IPS DF 4.7 (cell line): ENCODE data around the gene ESYT2.

Experiments
- DNase-seq: peaks from one replicate; pipeline ENCODE4 v3.0.0-alpha.2; 2013; ENCODE audit warnings: low spot score; ENCODE audit errors: extremely low read depth

The ESYT2 gene

DNA sequence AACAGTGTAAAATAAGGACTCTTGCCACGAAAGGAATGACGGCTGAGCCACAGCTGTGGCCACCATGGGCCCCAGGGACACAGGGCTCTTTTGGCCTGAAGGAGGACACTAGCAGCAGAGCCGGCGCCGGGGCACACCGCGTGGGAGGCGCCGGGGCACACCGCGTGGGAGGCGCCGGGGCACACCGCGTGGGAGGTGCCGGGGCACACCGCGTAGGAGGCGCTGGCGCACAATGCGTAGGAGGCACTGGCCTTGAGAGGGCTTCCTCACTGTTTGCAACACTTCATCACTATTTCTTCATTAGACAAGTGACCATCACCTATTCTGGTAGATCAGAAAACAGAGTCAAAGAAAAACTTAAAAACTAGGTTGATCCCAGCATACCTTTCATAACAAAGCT, 23.4 kb downstream of the ESYT2 start:
- no peak for DNase-seq

DNA sequence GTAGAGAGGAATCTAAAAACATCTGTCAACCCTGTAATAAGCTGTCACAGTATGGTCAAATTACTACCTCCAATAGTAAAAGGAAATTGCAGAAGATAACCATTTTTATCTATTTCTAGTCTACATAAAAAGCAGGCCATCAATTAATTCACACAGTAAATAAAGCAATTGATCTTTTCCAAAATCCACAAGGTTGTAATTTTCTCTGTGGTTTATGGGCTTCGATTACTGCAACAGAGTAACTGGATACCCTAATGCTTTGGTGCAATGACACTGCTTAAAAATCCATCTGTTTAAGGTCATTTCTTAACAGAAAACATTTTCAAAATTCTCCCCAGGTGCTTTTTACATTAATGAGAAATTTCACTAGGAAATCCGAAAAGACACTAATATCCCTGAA, 23.9 kb downstream of the ESYT2 start:
- no peak for DNase-seq

DNA sequence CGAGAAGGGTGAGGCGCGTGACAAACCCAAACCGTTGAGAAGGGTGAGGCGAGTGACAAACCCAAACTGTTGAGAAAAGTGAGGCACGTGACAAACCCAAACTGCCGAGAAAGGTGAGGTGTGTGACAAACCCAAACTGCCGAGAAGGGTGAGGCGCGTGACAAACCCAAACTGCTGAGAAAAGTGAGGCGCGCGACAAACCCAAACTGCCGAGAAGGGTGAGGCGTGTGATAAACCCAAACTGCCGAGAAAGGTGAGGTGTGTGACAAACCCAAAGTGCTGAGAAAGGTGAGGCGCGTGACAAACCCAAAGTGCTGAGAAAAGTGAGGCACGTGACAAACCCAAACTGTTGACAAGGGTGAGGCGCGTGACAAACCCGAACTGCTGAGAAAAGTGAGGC, 25.0 kb downstream of the ESYT2 start:
- no peak for DNase-seq

DNA sequence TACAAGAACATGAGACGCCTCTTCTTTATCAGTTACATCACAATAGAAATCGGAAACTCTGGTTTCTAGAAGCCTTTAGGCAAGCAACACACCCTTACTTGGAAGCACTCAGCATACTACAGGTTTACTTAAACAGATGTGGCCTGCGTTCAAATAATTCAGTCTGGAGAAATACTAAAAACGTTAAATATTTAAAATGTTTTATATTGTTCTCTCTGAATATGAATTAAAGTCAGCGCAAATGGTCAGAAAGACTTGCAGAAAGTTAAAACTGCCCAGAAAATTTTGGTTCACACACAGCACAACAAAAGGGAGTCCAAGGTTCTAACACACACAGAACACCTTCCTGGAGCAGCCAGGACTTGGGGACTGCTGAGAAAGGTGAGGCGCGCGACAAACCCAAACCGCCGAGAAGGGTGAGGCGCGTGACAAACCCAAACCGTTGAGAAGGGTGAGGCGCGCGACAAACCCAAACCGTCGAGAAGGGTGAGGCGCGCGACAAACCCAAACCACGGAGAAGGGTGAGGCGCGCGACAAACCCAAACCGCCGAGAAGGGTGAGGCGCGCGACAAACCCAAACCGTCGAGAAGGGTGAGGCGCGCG, 25.8 kb downstream of the ESYT2 start:
- DNase-seq: no peak

DNA sequence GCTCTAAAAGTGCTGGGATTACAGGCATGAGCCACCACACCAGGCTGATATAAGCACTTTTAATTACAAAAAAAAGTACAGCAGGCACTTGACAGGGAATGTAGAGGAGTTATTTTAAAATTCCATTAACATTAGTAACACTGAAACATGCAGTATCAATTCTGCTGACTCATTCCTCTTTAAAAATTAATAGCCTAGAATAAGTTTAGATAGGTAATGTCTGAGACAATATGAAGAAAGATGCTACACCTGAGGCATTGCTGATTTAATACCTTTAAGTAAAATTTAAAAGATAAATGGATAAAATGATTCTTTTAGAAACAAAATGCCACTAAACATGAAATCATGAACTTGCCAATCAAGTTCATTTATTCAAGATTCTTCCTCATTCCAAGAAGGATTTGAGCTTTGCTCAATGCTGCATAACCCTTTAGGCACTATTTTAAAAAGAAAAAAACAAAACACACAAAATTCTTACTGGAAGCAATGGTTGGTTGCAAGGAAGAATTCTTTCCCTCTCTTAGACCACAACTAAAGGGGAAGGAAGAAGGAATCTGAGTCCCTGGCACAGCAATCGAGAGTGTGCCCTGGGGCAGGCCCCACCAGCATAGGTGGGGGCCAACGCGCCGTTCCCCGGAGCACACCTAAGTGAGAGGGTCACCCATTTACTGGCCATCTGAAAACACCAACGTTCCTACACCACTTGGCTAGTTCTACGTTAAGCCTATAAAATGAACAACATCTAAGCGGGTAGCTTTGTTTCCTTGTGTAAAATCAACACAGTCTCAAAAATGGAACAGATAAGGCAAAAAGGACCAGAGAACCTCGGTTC, 26.6 kb downstream of the ESYT2 start:
- no peak for DNase-seq

DNA sequence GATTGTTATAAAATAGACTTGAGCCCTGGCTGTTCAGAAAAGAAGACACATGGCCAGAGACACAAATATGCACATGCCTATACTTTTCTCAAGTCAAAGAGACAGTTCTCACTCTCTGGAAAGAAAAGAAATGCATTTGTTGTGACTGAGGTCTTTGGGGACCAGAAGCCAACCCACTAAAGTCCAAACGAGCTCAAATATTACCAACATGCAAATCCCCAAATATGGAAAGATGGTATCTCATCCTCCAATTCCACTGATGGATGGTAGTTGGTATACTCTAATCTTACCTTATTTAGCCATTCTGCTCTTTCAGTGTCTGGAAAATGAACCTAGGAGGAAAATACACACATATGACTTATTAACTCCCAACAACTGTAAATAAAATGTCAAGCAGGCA, 30.6 kb downstream of the ESYT2 start:
- no peak for DNase-seq

DNA sequence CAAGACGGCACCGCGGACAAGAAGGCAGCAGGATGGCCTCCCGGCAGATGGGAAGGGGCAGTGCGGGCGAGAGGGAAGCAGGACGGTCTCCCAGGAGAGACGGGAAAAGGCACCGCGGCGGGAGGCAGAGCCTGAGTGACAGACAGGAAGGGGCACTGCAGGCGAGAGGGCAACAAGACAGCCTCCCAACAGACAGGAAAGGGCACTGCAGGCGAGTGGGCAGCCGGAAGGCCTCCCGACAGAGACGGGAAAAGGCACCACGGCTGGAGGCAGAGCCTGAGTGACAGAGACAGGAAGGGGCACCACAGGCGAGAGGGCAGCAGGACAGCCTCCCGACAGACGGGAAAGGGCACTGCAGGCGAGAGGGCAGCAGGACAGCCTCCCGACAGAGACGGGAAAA, 32.6 kb downstream of the ESYT2 start:
- DNase-seq: no peak

DNA sequence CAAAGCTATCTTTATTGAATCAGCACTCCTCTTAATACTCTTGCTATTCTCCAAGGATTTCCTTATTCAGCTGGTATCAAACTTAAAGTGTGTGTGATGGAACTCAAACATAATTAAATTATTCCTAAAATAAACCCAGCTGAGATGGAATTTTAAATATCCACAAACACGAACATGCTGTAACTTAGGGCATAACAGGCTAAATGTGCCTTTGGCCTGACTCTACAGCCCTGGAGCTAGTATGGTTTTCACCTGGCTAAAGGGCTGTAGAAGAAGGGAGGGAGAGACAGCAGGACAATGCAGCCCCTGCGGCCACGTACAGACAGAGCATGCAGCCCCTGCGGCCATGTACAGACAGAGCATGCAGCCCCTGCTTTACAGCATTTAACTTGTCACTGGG, 34.0 kb downstream of the ESYT2 start:
- DNase-seq: no peak

DNA sequence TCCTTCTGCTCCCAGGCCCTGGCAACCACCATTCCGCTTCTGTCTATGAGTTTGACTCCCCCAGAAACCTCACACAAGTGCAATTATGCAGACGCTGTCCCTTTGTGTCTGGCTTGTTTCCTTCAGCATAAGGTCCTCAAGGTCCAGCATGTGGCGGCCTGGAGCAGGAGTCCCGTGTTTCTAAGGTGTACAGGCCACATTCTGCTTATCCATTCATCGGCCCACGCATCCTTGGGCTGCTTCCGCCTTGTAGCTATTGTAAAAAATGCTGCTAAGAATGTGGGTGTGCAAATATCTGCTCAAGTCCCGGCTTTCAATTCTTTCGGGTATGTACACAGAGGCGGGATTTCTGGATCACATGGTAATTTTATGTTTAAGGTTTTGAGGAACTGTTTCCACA, 38.2 kb downstream of the ESYT2 start:
- no peak for DNase-seq

DNA sequence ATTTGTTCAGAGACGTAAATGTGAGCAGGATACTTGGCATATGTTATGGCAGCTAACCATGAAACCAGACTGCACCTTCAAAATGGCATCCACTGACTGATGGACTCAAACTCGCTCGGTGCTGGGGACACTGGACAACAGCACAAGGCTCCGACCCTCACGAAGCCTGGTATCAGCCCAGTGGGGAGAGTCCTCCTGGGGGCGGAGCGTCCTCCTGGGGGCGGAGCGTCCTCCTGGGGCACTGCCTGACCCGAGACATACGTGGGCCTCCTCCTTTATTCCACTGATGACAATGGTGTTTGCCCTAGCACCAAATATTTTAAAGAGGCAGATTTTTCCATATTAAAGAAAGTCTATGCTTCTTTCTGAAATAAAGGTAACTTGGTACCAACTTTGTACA, 39.5 kb downstream of the ESYT2 start:
- no peak for DNase-seq

DNA sequence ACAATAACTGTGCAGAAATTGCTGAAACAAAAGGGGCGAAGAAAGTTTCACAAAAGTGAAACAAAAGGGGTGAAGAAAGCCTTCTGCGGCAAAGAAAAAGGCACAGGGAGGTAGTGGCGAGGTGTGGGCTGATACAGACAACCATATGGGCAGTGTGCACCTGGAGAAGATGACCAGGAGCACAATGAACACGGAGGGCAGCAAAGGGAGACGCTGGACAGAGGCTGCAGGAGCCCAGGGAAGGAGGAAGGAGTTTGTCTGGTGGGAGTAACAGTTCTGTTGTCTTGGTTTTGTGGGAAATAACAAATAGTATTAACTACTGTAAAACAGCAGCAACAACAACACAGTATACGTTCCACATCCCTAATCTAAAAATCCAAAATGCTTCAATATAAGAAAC, 42.4 kb downstream of the ESYT2 start:
- DNase-seq: no peak

DNA sequence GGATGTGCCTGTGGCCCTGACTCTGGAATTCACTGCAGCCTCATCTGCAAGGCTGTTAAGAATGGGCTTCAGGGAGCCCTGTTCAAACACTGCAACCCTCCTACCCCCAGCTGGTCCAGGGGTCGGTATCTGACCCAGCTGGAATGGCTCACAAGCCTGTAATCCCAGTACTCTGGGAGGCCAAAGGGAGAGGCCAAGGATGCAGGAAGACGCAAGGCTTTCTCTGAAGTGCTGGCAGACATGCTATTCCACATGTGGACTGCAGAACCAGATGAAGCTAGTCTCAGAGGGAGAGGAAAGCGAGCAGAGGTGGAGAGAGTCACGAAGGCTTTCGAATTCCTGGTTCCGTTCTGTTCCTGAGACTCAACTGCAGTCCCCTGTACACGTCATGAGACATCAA, 45.0 kb downstream of the ESYT2 start:
- DNase-seq: no peak

DNA sequence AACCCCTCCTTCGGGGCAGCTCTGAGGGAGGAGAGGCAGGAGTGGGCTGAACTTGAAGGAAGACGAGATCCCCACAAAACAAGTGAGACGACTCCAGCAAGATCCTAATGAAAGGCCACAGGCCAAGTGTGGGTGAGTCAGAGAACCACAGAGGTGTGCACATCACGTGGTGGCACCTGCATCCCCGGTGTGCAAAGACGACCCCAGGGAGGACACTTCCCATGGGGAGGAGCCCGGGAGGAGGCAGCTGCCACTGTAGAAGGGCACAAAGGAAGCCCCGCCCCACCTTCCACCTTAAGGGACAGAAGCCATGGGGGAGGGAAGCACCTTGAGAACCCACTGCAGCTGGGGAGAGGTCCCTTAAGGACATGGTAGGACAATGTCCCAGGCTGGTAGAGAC, 45.7 kb downstream of the ESYT2 start:
- DNase-seq: no peak

DNA sequence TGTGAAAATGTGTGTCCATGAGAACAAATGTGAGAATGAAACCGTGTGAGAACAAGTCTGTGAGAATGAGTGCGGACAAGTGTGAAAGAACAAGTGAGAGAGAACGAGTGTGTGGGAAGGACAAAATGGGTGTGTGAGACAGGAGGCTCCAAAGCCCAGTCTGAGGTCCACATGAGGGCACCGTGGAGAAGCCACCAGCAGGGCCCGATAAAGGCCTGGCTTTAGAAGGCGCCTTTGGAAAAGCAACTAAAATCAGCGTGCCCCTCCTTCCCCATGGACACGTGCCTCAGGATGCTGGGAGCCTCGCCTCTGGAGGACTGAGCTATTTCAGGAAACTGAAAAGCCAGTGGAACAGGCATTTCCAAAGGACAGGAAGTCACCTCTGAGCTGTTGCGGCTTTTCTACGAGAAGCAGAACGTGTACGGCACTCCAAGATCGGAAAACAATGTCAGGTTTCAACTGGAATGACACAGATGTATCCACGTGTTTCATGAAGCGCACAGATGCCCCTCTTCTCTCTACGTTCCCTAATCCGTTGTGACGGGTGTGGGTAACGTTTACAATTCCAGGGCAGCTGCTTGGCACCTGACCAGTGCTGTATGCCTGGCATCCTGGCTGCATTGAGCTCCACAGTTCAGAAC, 46.4 kb downstream of the ESYT2 start:
- DNase-seq: peak; percentile 14

DNA sequence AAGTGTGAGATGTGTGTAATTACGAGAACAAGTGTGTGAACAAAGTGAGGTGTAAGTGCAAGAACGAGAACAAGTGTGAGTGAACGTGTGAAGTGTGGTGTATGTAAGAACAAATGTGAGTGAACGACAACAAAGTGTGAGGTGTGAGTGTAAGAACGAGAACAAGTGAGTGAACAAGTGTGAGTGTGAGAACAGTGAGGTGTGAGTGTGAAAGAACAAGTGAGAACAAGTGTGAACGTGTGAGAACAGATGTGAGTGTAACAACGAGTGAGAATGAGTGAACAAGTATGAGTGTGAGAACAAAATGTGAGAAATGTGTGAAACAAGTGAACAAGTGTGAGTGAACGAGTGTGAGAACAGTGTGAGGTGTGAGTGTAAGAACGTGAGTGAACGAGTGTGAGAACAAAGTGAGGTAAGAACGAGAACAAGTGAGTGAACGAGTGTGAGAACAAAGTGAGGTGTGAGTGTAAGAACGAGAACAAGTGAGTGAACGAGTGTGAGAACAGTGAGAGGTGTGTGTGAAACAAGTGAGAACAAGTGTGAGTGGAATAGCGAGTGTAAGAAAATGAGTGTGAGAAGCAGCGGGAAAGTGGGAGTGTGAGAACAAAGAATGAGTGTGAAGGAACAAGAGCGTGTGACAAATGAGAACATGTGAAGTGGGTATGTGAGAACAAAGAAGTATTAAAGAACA, 47.2 kb downstream of the ESYT2 start:
- no peak for DNase-seq

DNA sequence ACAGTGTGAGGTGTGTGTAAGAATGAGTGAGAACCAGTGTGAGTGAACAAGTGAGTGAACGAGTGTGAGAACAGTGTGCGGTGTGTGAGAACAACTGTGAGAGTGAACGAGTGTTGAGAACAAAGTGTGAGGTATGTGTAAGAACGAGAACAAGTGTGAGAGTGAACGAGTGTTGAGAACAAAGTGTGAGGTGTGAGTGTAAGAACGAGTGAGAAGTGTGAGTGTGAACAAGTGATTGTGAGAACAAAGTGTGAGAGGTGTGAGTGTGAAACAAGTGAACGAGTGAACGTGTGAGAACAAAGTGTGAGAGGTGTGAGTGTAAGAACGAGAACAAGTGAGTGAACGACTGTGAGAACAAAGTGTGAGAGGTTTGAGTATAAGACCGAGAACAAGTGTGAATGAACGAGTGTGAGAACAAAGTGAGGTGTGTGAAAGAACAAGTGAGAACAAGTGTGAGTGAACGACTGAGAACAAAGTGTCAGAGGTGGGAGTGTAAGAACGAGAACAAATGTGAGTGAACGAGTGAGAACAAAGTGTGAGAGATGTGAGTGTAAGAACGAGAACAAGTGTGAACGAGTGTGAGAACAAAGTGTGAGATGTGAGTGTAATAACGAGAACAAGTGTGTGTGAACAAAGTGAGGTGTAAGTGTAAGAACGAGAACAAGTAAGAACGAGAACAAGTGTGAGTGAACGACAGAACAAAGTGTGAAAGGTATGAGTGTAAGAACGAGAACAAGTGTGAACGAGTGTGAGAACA, 47.9 kb downstream of the ESYT2 start:
- no peak for DNase-seq

DNA sequence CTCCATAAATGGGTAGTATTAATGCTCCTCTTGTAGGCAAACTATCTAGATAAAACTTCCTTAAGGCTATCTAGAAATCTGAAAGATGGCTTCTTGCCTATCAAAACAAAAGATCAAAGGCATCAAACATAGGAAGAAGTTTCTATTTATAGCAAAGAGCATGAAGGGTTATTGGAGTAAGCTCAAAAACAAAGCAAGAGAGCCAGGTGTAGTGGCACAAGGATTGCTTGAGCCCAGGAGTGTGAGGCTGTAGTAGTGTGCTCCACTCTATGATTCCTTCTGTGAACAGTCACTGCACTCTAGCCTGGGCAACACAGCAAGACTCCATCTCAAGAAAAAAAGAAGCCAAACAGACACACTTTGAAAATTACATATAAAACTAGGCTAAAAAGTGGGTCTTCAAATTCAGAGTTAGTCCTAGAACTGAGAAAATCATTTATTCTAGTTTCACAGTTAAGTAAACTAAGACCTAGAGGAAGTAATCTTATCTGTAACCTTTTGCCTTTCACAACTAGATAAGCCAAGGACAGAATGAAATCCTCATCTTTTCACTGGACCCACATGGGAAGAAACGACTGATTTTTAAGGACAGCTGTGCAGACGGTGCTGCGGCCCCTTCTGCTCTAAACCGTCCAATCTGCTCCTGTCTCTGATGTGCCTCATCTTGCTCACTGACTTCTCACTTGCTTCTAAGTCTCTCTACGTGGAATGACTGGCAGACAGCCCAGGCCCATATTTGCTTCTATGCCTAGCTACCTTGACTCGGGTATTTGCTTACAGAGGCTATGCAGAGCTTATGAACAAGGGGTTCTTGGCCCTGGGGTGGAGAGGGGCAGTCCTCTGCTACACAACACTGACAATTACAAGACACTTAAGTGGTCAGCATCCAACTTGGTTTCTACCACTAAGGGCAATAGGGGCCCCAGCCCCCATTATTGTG, 50.0 kb downstream of the ESYT2 start:
- DNase-seq: no peak

DNA sequence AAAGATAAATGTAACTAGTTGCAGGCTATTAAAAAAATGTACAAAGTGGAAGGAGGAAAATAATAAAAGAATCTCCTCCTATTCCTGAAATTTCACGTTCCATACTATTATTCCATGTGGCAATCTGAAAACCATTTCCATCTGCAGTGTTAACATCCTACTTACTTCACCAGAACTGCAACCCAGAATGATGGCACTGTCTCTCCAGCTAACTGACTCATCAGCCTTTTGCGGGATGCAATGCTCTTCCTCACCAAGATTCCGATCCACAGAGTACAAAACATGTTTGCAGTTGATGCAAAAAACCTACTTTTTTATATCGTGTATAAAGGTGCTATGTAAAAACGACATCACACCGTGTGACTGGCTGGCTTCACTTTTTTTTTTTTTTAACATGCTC, 50.8 kb downstream of the ESYT2 start:
- DNase-seq: no peak

DNA sequence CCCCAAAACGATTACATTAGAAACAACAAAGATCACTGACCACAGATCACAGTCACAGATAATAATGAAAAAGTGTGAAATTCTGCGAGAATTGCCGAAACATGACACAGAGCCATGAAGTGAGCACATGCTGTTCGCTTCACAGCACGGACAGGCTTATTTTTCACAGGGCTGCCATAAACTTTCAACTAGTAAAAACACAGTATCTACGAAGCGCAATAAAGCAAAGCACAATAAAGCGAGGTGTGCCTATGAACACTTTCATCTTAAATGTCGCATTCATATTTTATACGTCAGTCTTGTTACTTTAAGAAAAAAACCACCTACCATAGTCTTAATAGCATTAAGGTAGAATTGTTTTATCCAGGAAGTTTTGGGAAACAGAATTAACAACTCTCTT, 51.5 kb downstream of the ESYT2 start:
- no peak for DNase-seq

DNA sequence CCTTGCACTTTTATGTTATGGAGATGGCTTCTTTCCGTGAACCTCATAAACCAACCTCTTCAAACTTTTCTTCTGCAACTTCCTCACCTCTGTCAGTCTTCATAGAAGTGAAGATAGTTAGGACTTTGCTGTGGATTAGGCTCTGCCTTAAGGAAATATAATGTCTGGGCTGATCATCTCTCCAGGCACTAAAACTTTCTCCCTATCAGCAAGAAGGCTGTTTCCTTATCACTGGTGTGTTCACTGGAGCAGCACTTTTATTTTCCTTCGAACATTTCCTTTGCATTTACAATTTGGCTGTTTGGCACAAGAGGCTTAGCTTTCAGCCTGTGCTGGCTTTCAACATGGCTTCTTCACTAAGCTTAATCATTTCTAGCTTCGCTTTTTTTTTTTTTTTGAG, 52.8 kb downstream of the ESYT2 start:
- no peak for DNase-seq
